Endodermal cell (in vitro differentiated cells): ENCODE results near the gene METTL24. TPM values are rescaled to one million over a fixed set of nuclear protein-coding genes. Genes with fewer than 3 reads are reported as not detected.

Experiments used
- DNase-seq: peaks from one replicate; pipeline ENCODE4 v3.0.0-alpha.2; 2017
- H3K27ac ChIP-seq: 2 replicates; pipeline ENCODE4 v1.5.1; 2013; ENCODE audit warnings: mild to moderate bottlenecking, low read depth, low read length, moderate library complexity
- H3K27me3 ChIP-seq: 2 replicates; pipeline ENCODE4 v1.6.1; 2013; ENCODE audit warnings: mild to moderate bottlenecking, low read length, moderate library complexity; ENCODE audit not compliant: insufficient read depth, control insufficient read depth, poor library complexity, severe bottlenecking
- H3K36me3 ChIP-seq: 2 replicates; pipeline ENCODE4 v1.7.0; 2013; ENCODE audit warnings: mild to moderate bottlenecking, low read length, moderate library complexity; ENCODE audit not compliant: control insufficient read depth, insufficient read depth
- H3K4me1 ChIP-seq: one replicate; pipeline ENCODE4 v1.7.0; 2013; ENCODE audit warnings: low read length; ENCODE audit not compliant: control insufficient read depth, insufficient read depth
- H3K4me3 ChIP-seq: 2 replicates; pipeline ENCODE4 v1.5.1; 2013; ENCODE audit warnings: mild to moderate bottlenecking, low read length, moderate library complexity
- H3K9ac ChIP-seq: 2 replicates; pipeline ENCODE4 v1.6.1; 2013; ENCODE audit warnings: mild to moderate bottlenecking, low read length, moderate library complexity; ENCODE audit not compliant: poor library complexity, severe bottlenecking; ENCODE audit errors: extremely low read depth
- H3K9me3 ChIP-seq: 2 replicates; pipeline ENCODE4 v1.6.1; 2013; ENCODE audit warnings: mild to moderate bottlenecking, low read length, moderate library complexity; ENCODE audit not compliant: control insufficient read depth
- H3K27ac Mint-ChIP-seq: 2 replicates; pipeline ENCODE4 v1.8.0; 2020; ENCODE audit warnings: mixed read lengths
- H3K27me3 Mint-ChIP-seq: 2 replicates; pipeline ENCODE4 v1.8.0; 2021; ENCODE audit warnings: mild to moderate bottlenecking, mixed read lengths; ENCODE audit not compliant: insufficient read depth
- H3K36me3 Mint-ChIP-seq: 2 replicates; pipeline ENCODE4 v1.8.0; 2020; ENCODE audit warnings: low read depth, mixed read lengths
- H3K4me1 Mint-ChIP-seq: 2 replicates; pipeline ENCODE4 v1.8.0; 2020; ENCODE audit warnings: mixed read lengths
- H3K4me3 Mint-ChIP-seq: 2 replicates; pipeline ENCODE4 v1.8.0; 2020; ENCODE audit warnings: mild to moderate bottlenecking, moderate library complexity, mixed read lengths
- H3K9me3 Mint-ChIP-seq: 2 replicates; pipeline ENCODE4 v1.8.0; 2020; ENCODE audit warnings: mild to moderate bottlenecking, mixed read lengths
- WGBS, 2 experiments: methylation state at CpG; one replicate each; pipeline versions ENCODE4 v1.1.5 to v1.1.7; 2013; ENCODE audit warnings: missing lambda C conversion rate in 2 of 2, mixed read lengths in 1 of 2; ENCODE audit not compliant: insufficient coverage in 1 of 2, insufficient read length in 1 of 2; 5-methylcytosine and 5-hydroxymethylcytosine counted together
- total RNA-seq, 2 donors: library from RNA; stranded (reverse); fragmentation: NEBNext Ultra II Directional in 1 of 2; extraction: Animal tissue kit (Norgen Biotek cat#: 25700) in 1 of 2; gene quantifications; 2 replicates in 1 of 2; 3 replicates in 1 of 2; pipeline ENCODE4 v1.2.1, GENCODE V29; 2021
- TF ChIP-seq, protein P1 (sequence below): fragments of 200-600 bp; sonication (generic); conservative IDR thresholded peaks from 2 replicates; pipeline ENCODE4 v1.5.0; 2021; ENCODE audit warnings: antibody characterized with exemption, mild to moderate bottlenecking

METTL24 gene
- total RNA-seq, 2 donors from 2014 or later, result 0.24 to 1.3 TPM

DNA sequence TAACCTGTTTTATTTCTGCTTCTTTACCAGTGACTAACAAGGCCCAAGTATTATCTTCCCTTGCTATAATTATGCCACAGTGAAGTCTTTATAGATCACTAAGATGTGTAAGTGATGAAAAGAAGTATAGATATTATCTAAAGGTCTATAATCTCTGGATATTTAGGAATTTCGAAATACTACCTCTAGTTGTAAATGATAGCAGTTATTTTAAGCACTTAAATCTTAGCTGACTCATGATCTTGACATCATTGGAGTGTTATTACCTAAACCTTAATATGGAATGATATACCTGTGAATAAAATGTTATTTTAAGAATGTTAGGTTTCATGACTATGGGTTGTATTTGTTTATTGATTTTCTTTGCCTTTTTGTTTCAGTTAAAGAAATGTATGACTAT is 146.4 kb downstream of the METTL24 start:
- Mint-ChIP-seq H3K4me1 (no peaks in the 10 kb centered on the region), H3K27ac (no peak overlapping the region), H3K27me3 (no peaks in the 10 kb centered on the region), H3K36me3 (peaks cover 64% of the 10 kb centered on the region), H3K9me3 (no peaks in the 10 kb centered on the region), H3K4me3 (no peak overlapping the region)
- Histone ChIP-seq H3K27me3 (no peaks in the 10 kb centered on the region), H3K4me3 (no peak overlapping the region), H3K4me1 (no peaks in the 10 kb centered on the region), H3K27ac (no peak overlapping the region), H3K9ac (no peak overlapping the region), H3K9me3 (peaks cover 4% of the 10 kb centered on the region), H3K36me3 (peaks cover 85% of the 10 kb centered on the region)
- no peak for DNase-seq
- 92% methylated on average over 1 of the region's 1 CpG; no CpG with 5 or more reads in 1 of the 2 experiments for WGBS, 2 experiments
- TF ChIP-seq, protein P1, sequence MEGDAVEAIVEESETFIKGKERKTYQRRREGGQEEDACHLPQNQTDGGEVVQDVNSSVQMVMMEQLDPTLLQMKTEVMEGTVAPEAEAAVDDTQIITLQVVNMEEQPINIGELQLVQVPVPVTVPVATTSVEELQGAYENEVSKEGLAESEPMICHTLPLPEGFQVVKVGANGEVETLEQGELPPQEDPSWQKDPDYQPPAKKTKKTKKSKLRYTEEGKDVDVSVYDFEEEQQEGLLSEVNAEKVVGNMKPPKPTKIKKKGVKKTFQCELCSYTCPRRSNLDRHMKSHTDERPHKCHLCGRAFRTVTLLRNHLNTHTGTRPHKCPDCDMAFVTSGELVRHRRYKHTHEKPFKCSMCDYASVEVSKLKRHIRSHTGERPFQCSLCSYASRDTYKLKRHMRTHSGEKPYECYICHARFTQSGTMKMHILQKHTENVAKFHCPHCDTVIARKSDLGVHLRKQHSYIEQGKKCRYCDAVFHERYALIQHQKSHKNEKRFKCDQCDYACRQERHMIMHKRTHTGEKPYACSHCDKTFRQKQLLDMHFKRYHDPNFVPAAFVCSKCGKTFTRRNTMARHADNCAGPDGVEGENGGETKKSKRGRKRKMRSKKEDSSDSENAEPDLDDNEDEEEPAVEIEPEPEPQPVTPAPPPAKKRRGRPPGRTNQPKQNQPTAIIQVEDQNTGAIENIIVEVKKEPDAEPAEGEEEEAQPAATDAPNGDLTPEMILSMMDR, result no peak

DNA sequence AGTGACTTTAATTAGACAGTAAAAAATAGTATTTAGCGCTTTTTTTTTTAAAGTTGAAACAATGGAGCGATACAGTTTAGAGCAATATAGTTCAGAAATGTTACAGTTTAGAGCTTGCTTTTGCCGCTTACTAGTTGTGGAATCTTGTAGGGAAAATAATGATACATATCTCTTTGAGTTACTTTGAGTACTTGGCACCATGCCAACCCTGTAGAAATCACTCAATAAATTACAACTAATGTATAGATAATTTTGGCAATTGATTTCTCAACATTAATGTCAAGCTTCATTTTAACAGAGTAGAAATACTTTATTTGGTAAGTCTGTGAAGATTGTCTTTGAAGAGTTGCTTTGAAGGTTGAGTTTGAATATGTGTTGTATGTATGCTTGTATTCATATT is 150.5 kb downstream of the METTL24 start:
- H3K4me1 Mint-ChIP-seq, result peaks cover 8% of the 10 kb centered on the region
- H3K4me1 ChIP-seq, result peaks cover 3% of the 10 kb centered on the region
- H3K9ac ChIP-seq, result no peak overlapping the region
- no peaks in the 10 kb centered on the region for H3K9me3 Mint-ChIP-seq
- H3K36me3 Mint-ChIP-seq, result peaks cover 48% of the 10 kb centered on the region
- H3K27me3 ChIP-seq, result no peaks in the 10 kb centered on the region
- 95% methylated on average over 3 of the region's 3 CpGs; no CpG with 5 or more reads in 1 of the 2 experiments for WGBS, 2 experiments
- H3K27me3 Mint-ChIP-seq, result no peaks in the 10 kb centered on the region
- no peak overlapping the region for H3K4me3 ChIP-seq
- no peak for DNase-seq
- TF ChIP-seq, protein P1, result no peak
- H3K27ac ChIP-seq, result no peak overlapping the region
- no peak overlapping the region for H3K4me3 Mint-ChIP-seq
- H3K36me3 ChIP-seq, result peaks cover 50% of the 10 kb centered on the region
- H3K9me3 ChIP-seq, result peaks cover 4% of the 10 kb centered on the region
- H3K27ac Mint-ChIP-seq, result no peak overlapping the region

DNA sequence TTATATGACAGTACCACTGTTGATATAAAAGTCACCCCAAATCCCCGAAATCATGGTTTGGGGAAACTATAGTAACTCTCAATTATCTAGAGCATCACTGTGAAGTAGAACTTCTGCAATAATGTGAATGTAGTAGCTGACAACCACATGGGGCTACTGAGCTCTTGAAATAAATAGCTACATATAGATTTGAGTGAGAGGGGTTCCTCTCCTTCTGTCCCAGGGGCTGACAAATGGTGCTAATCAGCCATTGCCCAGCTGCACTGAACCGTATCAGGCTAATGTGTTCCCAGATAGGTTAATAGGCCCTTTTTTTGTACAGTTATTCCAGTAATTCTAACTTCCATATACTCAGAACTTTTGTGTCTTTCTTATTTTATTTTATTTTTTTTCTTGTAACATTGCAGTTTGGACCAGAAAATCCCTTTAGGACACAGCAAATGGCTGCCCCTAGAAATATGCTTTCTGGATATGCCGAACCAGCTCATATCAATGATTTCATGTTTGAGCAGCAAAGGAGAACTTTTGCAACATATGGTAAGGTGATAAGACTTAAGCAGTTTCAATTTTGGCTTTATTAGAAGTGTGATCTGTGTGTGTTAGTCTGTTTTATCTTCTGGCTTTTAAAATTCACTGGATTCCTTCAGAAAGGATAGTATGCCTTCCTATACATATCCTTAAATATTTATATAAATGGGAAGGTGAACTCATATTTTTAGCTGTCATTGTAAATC is 156.8 kb downstream of the METTL24 start:
- 83 to 93% methylated on average over 1 to 3 of the region's 3 CpGs for whole genome bisulfite sequencing, 2 experiments
- Histone ChIP-seq H3K9me3 (peaks cover 4% of the 10 kb centered on the region), H3K27me3 (no peaks in the 10 kb centered on the region), H3K4me1 (peaks cover 13% of the 10 kb centered on the region), H3K4me3 (no peak overlapping the region), H3K36me3 (peaks cover 7% of the 10 kb centered on the region), H3K9ac (no peak overlapping the region), H3K27ac (no peak overlapping the region)
- Mint-ChIP-seq H3K4me1 (peaks cover 10% of the 10 kb centered on the region), H3K9me3 (no peaks in the 10 kb centered on the region), H3K4me3 (no peak overlapping the region), H3K27me3 (no peaks in the 10 kb centered on the region), H3K27ac (no peak overlapping the region), H3K36me3 (peaks cover 21% of the 10 kb centered on the region)
- TF ChIP-seq, protein P1, result no peak
- no peak for DNase-seq
